CD14-positive monocyte (primary cell): ENCODE measurements around the gene STAMBPL1. TPM values are rescaled to one million over a fixed set of nuclear protein-coding genes. Genes with fewer than 3 reads are reported as not detected.
"Not testable (repeated sequence)": the region's sequence is repeated elsewhere in the genome, so short reads cannot be mapped to it uniquely, and the experiment has no call there.

ENCODE experiments used
- DNase-seq, 3 donors: peaks; one replicate each; pipeline ENCODE4 v3.0.0-alpha.2; 2011 to 2022
- H2AFZ ChIP-seq: 2 replicates; pipeline ENCODE4 v1.6.0; 2012; ENCODE audit warnings: mild to moderate bottlenecking, low read depth, low read length, inconsistent platforms; ENCODE audit not compliant: insufficient read depth, poor library complexity, severe bottlenecking
- H3K27ac ChIP-seq, 2 donors: 1 replicate in 1 of 2; 2 replicates in 1 of 2; pipeline ENCODE4 v1.5.1; 2012 to 2013; ENCODE audit warnings: low read length in 2 of 2, control low read depth in 1 of 2, inconsistent platforms in 1 of 2, low read depth in 1 of 2, mild to moderate bottlenecking in 1 of 2
- H3K27me3 ChIP-seq, 2 donors: one replicate each; pipeline versions ENCODE4 v1.6.0 to v1.6.1; 2011 to 2013; ENCODE audit warnings: low read length in 2 of 2; ENCODE audit not compliant: control insufficient read depth in 2 of 2, insufficient read depth in 2 of 2
- H3K36me3 ChIP-seq, 2 donors: replicated peaks in 1 of 2; 1 replicate in 1 of 2; 2 replicates in 1 of 2; pipeline versions ENCODE4 v1.5.1 to v1.6.1; 2012 to 2013; ENCODE audit warnings: low read length in 2 of 2, control low read depth in 1 of 2, inconsistent platforms in 1 of 2, mild to moderate bottlenecking in 1 of 2; ENCODE audit not compliant: insufficient read depth in 2 of 2, control insufficient read depth in 1 of 2
- H3K4me1 ChIP-seq, 2 donors: 1 replicate in 1 of 2; 2 replicates in 1 of 2; pipeline versions ENCODE4 v1.5.1 to v1.6.1; 2012 to 2013; ENCODE audit warnings: low read length in 2 of 2, control low read depth in 1 of 2, inconsistent platforms in 1 of 2, mild to moderate bottlenecking in 1 of 2, moderate library complexity in 1 of 2; ENCODE audit not compliant: insufficient read depth in 2 of 2, control insufficient read depth in 1 of 2
- H3K4me2 ChIP-seq: replicated peaks from 2 replicates; pipeline ENCODE3; 2012; ENCODE audit warnings: low read length, moderate library complexity, mild to moderate bottlenecking; ENCODE audit not compliant: poor library complexity, severe bottlenecking; ENCODE audit errors: extremely low read depth
- H3K4me3 ChIP-seq, 3 experiments: fragments of 200-600 bp in 1 of 3; sonication (generic) in 1 of 3; replicated peaks in 1 of 3; 1 replicate in 2 of 3; 2 replicates in 1 of 3; pipeline ENCODE4 v1.5.1; 2011 to 2013; ENCODE audit warnings: low read length in 3 of 3, mild to moderate bottlenecking in 3 of 3, control low read depth in 2 of 3, low read depth in 2 of 3, inconsistent platforms in 1 of 3, moderate library complexity in 1 of 3
- H3K79me2 ChIP-seq: 2 replicates; pipeline ENCODE4 v1.6.0; 2012; ENCODE audit warnings: mild to moderate bottlenecking, control low read depth, inconsistent platforms, low read length, moderate library complexity; ENCODE audit not compliant: insufficient read depth
- H3K9ac ChIP-seq: 2 replicates; pipeline ENCODE4 v1.6.0; 2017; ENCODE audit warnings: low read length, mild to moderate bottlenecking; ENCODE audit not compliant: insufficient read depth, poor library complexity, severe bottlenecking
- H3K9me3 ChIP-seq, 2 donors: replicated peaks in 1 of 2; 1 replicate in 1 of 2; 2 replicates in 1 of 2; pipeline versions ENCODE4 v1.5.1 to v1.6.1; 2012 to 2013; ENCODE audit warnings: low read length in 2 of 2, control low read depth in 1 of 2; ENCODE audit not compliant: control insufficient read depth in 1 of 2, insufficient read depth in 1 of 2
- H4K20me1 ChIP-seq: 2 replicates; pipeline ENCODE4 v1.6.0; 2012; ENCODE audit warnings: mild to moderate bottlenecking, low read length, control low read depth, moderate library complexity; ENCODE audit not compliant: insufficient read depth
- H3K27ac Mint-ChIP-seq, 7 donors: one replicate each; pipeline ENCODE4 v1.8.0; 2020; ENCODE audit warnings: mild to moderate bottlenecking in 7 of 7, mixed read lengths in 7 of 7, moderate library complexity in 6 of 7, inconsistent platforms in 2 of 7
- H3K27me3 Mint-ChIP-seq, 3 donors: one replicate each; pipeline ENCODE4 v1.8.0; 2021 to 2022; ENCODE audit warnings: low read depth in 3 of 3, mild to moderate bottlenecking in 3 of 3, mixed read lengths in 3 of 3, moderate library complexity in 3 of 3, inconsistent platforms in 1 of 3
- H3K36me3 Mint-ChIP-seq, 2 donors: one replicate each; pipeline ENCODE4 v1.8.0; 2020; ENCODE audit warnings: mixed read lengths in 2 of 2, inconsistent platforms in 1 of 2, mild to moderate bottlenecking in 1 of 2
- H3K4me1 Mint-ChIP-seq: one replicate; pipeline ENCODE4 v1.8.0; 2020; ENCODE audit warnings: mild to moderate bottlenecking, mixed read lengths
- H3K4me3 Mint-ChIP-seq, 2 donors: one replicate each; pipeline ENCODE4 v1.8.0; 2020; ENCODE audit warnings: mild to moderate bottlenecking in 2 of 2, mixed read lengths in 2 of 2, moderate library complexity in 1 of 2
- H3K9me3 Mint-ChIP-seq, 7 donors: one replicate each; pipeline ENCODE4 v1.8.0; 2020 to 2022; ENCODE audit warnings: mixed read lengths in 7 of 7, mild to moderate bottlenecking in 6 of 7, moderate library complexity in 6 of 7, inconsistent platforms in 2 of 7
- CTCF ChIP-seq: fragments of 200-600 bp; IDR thresholded peaks from one replicate; pipeline ENCODE4 v1.8.0; 2022; ENCODE audit warnings: antibody characterized with exemption, mild to moderate bottlenecking
- WGBS: methylation state at CpG from one replicate; pipeline ENCODE4 v1.1.5; 2013; ENCODE audit warnings: missing lambda C conversion rate; ENCODE audit not compliant: insufficient coverage; 5-methylcytosine and 5-hydroxymethylcytosine counted together
- intact Hi-C, 2 donors: fragments of 100-400 bp; cut with micrococcal nuclease; formaldehyde crosslinking; loops; one replicate each; pipeline versions ENCODE4 v1.15.0 to v1.15.1; 2023
- polyA plus RNA-seq, 3 donors: library from polyadenylated mRNA; depleted of rRNA in 1 of 3; unstranded in 2 of 3; stranded (reverse) in 1 of 3; fragments of 300-500 nt in 2 of 3; fragments of >200 nt in 1 of 3; fragmentation: Illumina TruSeq in 2 of 3; gene quantifications; 1 replicate in 2 of 3; 2 replicates in 1 of 3; pipeline ENCODE4 v1.2.3, GENCODE V29; 2012 to 2021

Gene STAMBPL1
- polyA plus RNA-seq, 3 donors, result 0.07 to 1.5 (median 0.10) TPM

GRCh38 chr10:88881922-88882645 is 2.0 kb downstream of the STAMBPL1 start:
- H2AFZ ChIP-seq, result no peak overlapping the region
- H4K20me1 ChIP-seq, result no peaks in the 10 kb centered on the region
- H3K9me3 Mint-ChIP-seq, result no peaks in the 10 kb centered on the region
- TF ChIP-seq CTCF, result no peak
- intact Hi-C loops, result loop anchor here in 1 of 2 donors (5.0 kb wide), 1 partner anchor 45 kb away; no protein-coding TSS in a partner anchor
- H3K27ac Mint-ChIP-seq, result no peak overlapping the region
- no peak overlapping the region for H3K4me3 ChIP-seq
- no peak for DNase-seq
- peaks cover 0 to 3% of the 10 kb centered on the region in 2 donors for H3K36me3 Mint-ChIP-seq
- peaks cover 26% of the 10 kb centered on the region for H3K4me1 Mint-ChIP-seq
- no peak overlapping the region for H3K9ac ChIP-seq
- H3K4me2 ChIP-seq, result no peak overlapping the region
- H3K27me3 ChIP-seq, result no peaks in the 10 kb centered on the region
- H3K27ac ChIP-seq, result no peak overlapping the region
- no CpG with 5 or more reads among the region's 5 CpGs for WGBS
- H3K9me3 ChIP-seq, result no peaks in the 10 kb centered on the region
- peaks cover 18 to 21% of the 10 kb centered on the region in 2 donors for H3K4me1 ChIP-seq
- H3K79me2 ChIP-seq, result peaks cover 6% of the 10 kb centered on the region
- no peak overlapping the region for H3K4me3 Mint-ChIP-seq
- H3K36me3 ChIP-seq, result no peaks in the 10 kb centered on the region
- H3K27me3 Mint-ChIP-seq, result no peaks in the 10 kb centered on the region

DNA sequence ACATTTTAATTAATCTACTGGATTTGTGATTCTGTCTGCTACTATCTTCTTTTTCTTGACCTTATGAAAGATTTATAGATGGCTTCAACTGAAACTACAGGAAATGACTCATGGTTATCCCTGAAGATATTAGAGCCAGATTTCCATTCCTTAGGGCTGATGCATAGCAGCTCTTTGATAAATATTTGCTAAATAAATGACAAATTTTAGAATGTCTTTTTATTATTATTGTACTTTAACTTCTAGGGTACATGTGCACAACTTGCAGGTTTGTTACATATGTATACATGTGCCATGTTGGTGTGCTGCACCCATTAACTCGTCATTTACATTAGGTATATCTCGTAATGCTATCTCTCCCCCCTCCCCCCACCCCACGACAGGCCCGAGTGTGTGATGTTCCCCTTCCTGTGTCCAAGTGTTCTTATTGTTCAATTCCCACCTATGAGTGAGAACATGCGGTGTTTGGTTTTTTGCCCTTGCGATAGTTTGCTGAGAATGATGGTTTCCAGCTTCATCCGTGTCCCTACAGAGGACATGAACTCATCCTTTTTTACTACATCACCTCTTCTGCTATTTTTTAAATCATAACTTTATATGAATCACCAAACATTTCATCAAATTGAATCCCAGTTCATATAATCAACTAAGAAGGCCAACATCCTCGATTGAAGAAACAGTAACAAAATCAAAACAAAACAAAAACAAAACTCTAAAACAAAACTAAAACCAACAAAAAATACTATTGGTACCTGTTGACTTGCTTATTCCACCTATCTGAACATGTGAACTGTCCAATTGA is 2.8 kb downstream of the STAMBPL1 start:
- not testable (repeated sequence) for H3K27me3 ChIP-seq, H3K27me3 Mint-ChIP-seq, H3K36me3 ChIP-seq, H2AFZ ChIP-seq, H3K27ac Mint-ChIP-seq, H3K27ac ChIP-seq, H3K9me3 Mint-ChIP-seq, H4K20me1 ChIP-seq, H3K79me2 ChIP-seq, DNase-seq, H3K9ac ChIP-seq, H3K4me2 ChIP-seq, H3K4me3 Mint-ChIP-seq, H3K4me3 ChIP-seq, H3K36me3 Mint-ChIP-seq, H3K9me3 ChIP-seq
- intact Hi-C loops, result loop anchor here in 1 of 2 donors (5.0 kb wide), 1 partner anchor 46 kb away; no protein-coding TSS in a partner anchor
- H3K4me1 Mint-ChIP-seq, result peaks cover 26% of the 10 kb centered on the region
- 80% methylated on average over 1 of the region's 8 CpGs for WGBS
- peaks cover 18 to 21% of the 10 kb centered on the region in 2 donors for H3K4me1 ChIP-seq
